ENCODE results near the gene TYRO3. TPM values are rescaled to one million over a fixed set of nuclear protein-coding genes. Genes with fewer than 3 reads are reported as not detected.

TYRO3 gene
- total and polyA plus RNA-seq, 2 experiments from 2014 or later, result 5.2 to 7.9 TPM

DNA sequence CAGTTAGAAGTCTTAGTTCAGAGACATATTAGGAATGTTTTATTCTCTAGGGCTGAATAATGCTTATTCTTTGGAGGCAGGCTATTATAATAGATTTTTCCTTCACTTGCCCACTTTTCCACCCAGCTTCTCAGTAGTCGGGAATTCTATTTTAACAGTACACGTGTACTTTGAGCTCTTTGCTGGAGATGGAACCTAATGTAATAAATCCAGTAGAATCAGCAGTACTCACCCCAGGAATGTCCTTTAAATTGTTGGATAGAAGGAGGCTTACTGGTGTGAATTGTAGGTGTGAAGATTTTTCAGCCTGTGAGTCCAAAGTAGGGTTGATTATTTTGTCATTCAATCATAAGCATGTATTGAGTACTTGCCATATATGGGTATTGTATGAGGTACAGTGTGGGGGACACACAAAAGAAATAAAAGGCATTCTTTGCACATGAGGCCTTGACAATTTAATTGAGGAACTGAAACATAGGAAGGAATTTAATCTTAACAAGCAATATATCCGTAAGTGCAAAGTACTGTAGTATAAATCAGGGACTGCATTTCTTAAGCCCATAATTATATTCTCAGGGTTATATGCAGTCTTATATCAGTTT lies 71.7 kb downstream of the TYRO3 start:
- in situ Hi-C loops (cut with MboI), result no loop called here
- H3K9ac ChIP-seq, result no peak overlapping the region
- no peaks in the 10 kb centered on the region for H3K36me3 ChIP-seq (ENCODE audit: low read depth)
- 80 to 82% methylated on average over 3 of the region's 3 CpGs for WGBS, 2 experiments (ENCODE audit: low coverage in 1 of 2, low lambda C conversion rate in 2 of 2, missing lambda C conversion rate in 2 of 2)
- H3K27ac ChIP-seq, result no peak overlapping the region
- no peaks in the 10 kb centered on the region for H3K9me3 ChIP-seq (ENCODE audit: low read depth)
- TF ChIP-seq EZH2 (IDR thresholded peaks at IDR 0.05; ENCODE audit: insufficient read depth, poor library complexity, severe bottlenecking) (no peak), EZH2phosphoT487 (IDR thresholded peaks at IDR 0.05; ENCODE audit: insufficient read depth, low read depth) (no peak)
- no peaks in the 10 kb centered on the region for H4K20me1 ChIP-seq (ENCODE audit: insufficient read depth)
- no peaks in the 10 kb centered on the region for H3K9me2 ChIP-seq (ENCODE audit: insufficient read depth)
- H3K4me3 ChIP-seq, result no peak overlapping the region
- no peaks in the 10 kb centered on the region for H3K27me3 ChIP-seq (replicated peaks; ENCODE audit: insufficient read depth)
- peaks cover 11% of the 10 kb centered on the region; the same call in 1 of the 2 replicates for H3F3A ChIP-seq (ENCODE audit: insufficient read depth)
- no peaks in the 10 kb centered on the region for H3K79me2 ChIP-seq (ENCODE audit: insufficient read depth)
- 0 out of 2 replicates have a peak, but pooled peaks cover 5% of the 10 kb centered on the region for H3K4me1 ChIP-seq (ENCODE audit: insufficient read depth)
- DNase-seq, result no peak
- H2AFZ ChIP-seq, result no peak overlapping the region
- H3K4me2 ChIP-seq (ENCODE audit: unreplicated experiment), result no peak overlapping the region

GRCh38 chr15:41631880-41632470 lies 73.0 kb downstream of the TYRO3 start:
- in situ Hi-C loops (cut with MboI), result no loop called here
- Histone ChIP-seq H3F3A (ENCODE audit: insufficient read depth) (peaks cover 11% of the 10 kb centered on the region; the same call in 1 of the 2 replicates), H2AFZ (no peak overlapping the region), H3K4me3 (no peak overlapping the region), H3K36me3 (ENCODE audit: low read depth) (no peaks in the 10 kb centered on the region), H3K27ac (no peak overlapping the region), H3K4me2 (ENCODE audit: unreplicated experiment) (no peak overlapping the region), H3K9me2 (ENCODE audit: insufficient read depth) (no peaks in the 10 kb centered on the region), H3K9me3 (ENCODE audit: low read depth) (no peaks in the 10 kb centered on the region), H4K20me1 (ENCODE audit: insufficient read depth) (no peaks in the 10 kb centered on the region), H3K79me2 (ENCODE audit: insufficient read depth) (no peaks in the 10 kb centered on the region), H3K4me1 (ENCODE audit: insufficient read depth) (0 out of 2 replicates have a peak, but pooled peaks cover 5% of the 10 kb centered on the region), H3K27me3 (replicated peaks; ENCODE audit: insufficient read depth) (no peaks in the 10 kb centered on the region), H3K9ac (no peak overlapping the region)
- 98 to 99% methylated on average over 3 of the region's 3 CpGs for WGBS, 2 experiments (ENCODE audit: low coverage in 1 of 2, low lambda C conversion rate in 2 of 2, missing lambda C conversion rate in 2 of 2)
- TF ChIP-seq EZH2 (IDR thresholded peaks at IDR 0.05; ENCODE audit: insufficient read depth, poor library complexity, severe bottlenecking) (no peak), EZH2phosphoT487 (IDR thresholded peaks at IDR 0.05; ENCODE audit: insufficient read depth, low read depth) (no peak)
- no peak for DNase-seq

Other genes starting within 250 kb of the TYRO3 start
- gene OIP5, start 226.6 kb upstream of the TYRO3 start, total RNA-seq (2014; rRNA removed; shearing (Covaris generic)), result 2.3 and 7.3 TPM in 2 replicates
- gene OIP5, start 226.6 kb upstream of the TYRO3 start, polyA plus RNA-seq (2016; fragmentation: Nextera tagmentation; extraction: Ambion mirVana), result 7.8 and 8.6 TPM in 2 replicates
- 33.3 and 77.9 TPM in 2 replicates for gene NUSAP1, start 226.3 kb upstream of the TYRO3 start, total RNA-seq (2014; rRNA removed; shearing (Covaris generic))
- gene NUSAP1, start 226.3 kb upstream of the TYRO3 start, polyA plus RNA-seq (2016; fragmentation: Nextera tagmentation; extraction: Ambion mirVana), result 43.1 and 47.1 TPM in 2 replicates
- 18.8 and 27.3 TPM in 2 replicates for gene NDUFAF1, start 156.7 kb upstream of the TYRO3 start, total RNA-seq (2014; rRNA removed; shearing (Covaris generic))
- gene NDUFAF1, start 156.7 kb upstream of the TYRO3 start, polyA plus RNA-seq (2016; fragmentation: Nextera tagmentation; extraction: Ambion mirVana), result 32.0 and 33.9 TPM in 2 replicates
- gene RTF1, start 142.1 kb upstream of the TYRO3 start, total RNA-seq (2014; rRNA removed; shearing (Covaris generic)), result 16.3 and 20.5 TPM in 2 replicates
- gene RTF1, start 142.1 kb upstream of the TYRO3 start, polyA plus RNA-seq (2016; fragmentation: Nextera tagmentation; extraction: Ambion mirVana), result 58.6 and 61.7 TPM in 2 replicates
- 0.43 and 7.7 TPM in 2 replicates for gene ITPKA, start 65.3 kb upstream of the TYRO3 start, total RNA-seq (2014; rRNA removed; shearing (Covaris generic))
- 0.14 TPM in 1 of 2 replicates, not detected in the other for gene ITPKA, start 65.3 kb upstream of the TYRO3 start, polyA plus RNA-seq (2016; fragmentation: Nextera tagmentation; extraction: Ambion mirVana)
- gene LTK, start 45.4 kb upstream of the TYRO3 start, total RNA-seq (2014; rRNA removed; shearing (Covaris generic)), result not detected in 2 replicates
- not detected in 2 replicates for gene LTK, start 45.4 kb upstream of the TYRO3 start, polyA plus RNA-seq (2016; fragmentation: Nextera tagmentation; extraction: Ambion mirVana)
- 15.7 and 16.5 TPM in 2 replicates for gene RPAP1, start 15.0 kb upstream of the TYRO3 start, total RNA-seq (2014; rRNA removed; shearing (Covaris generic))
- 10.7 and 11.4 TPM in 2 replicates for gene RPAP1, start 15.0 kb upstream of the TYRO3 start, polyA plus RNA-seq (2016; fragmentation: Nextera tagmentation; extraction: Ambion mirVana)
- gene MGA, start 101.2 kb downstream of the TYRO3 start, total RNA-seq (2014; rRNA removed; shearing (Covaris generic)), result 14.8 and 28.2 TPM in 2 replicates
- 11.8 and 13.2 TPM in 2 replicates for gene MGA, start 101.2 kb downstream of the TYRO3 start, polyA plus RNA-seq (2016; fragmentation: Nextera tagmentation; extraction: Ambion mirVana)
- gene MAPKBP1, start 215.3 kb downstream of the TYRO3 start, total RNA-seq (2014; rRNA removed; shearing (Covaris generic)), result 8.5 and 12.3 TPM in 2 replicates
- gene MAPKBP1, start 215.3 kb downstream of the TYRO3 start, polyA plus RNA-seq (2016; fragmentation: Nextera tagmentation; extraction: Ambion mirVana), result 4.4 and 5.2 TPM in 2 replicates